Colonic mucosa (tissue), 4 donors: ENCODE data around the gene TRAPPC12. TPM values are rescaled to one million over a fixed set of nuclear protein-coding genes. Genes with fewer than 3 reads are reported as not detected.

Experiments
- DNase-seq: peaks from one replicate; pipeline ENCODE4 v3.0.0-alpha.2; 2020
- H3K27ac ChIP-seq: fragments of 200-600 bp; one replicate; pipeline ENCODE4 v1.8.0; 2021
- H3K27me3 ChIP-seq: fragments of 200-600 bp; one replicate; pipeline ENCODE4 v1.8.0; 2021
- H3K36me3 ChIP-seq: fragments of 200-600 bp; one replicate; pipeline ENCODE4 v1.8.0; 2021
- H3K4me1 ChIP-seq: fragments of 200-600 bp; one replicate; pipeline ENCODE4 v1.8.0; 2021; ENCODE audit warnings: mild to moderate bottlenecking
- H3K4me3 ChIP-seq: fragments of 200-600 bp; one replicate; pipeline ENCODE4 v1.8.0; 2021
- H3K9ac ChIP-seq, 2 donors: one replicate each; pipeline ENCODE4 v1.7.0; 2013; ENCODE audit warnings: control low read depth in 2 of 2, low read depth in 2 of 2, low read length in 2 of 2
- H3K9me3 ChIP-seq: fragments of 200-600 bp; one replicate; pipeline ENCODE4 v1.8.0; 2021
- CTCF ChIP-seq: fragments of 200-600 bp; IDR thresholded peaks from one replicate; pipeline ENCODE4 v1.8.0; 2022; ENCODE audit warnings: antibody characterized with exemption, mild to moderate bottlenecking
- intact Hi-C: fragments of 100-400 bp; cut with DNase I; formaldehyde crosslinking; loops from one replicate; pipeline ENCODE4 v1.14.1; 2022
- total RNA-seq, 2 donors: library from RNA; stranded (reverse); fragmentation: NEBNext Ultra II Directional in 1 of 2; extraction: Animal tissue kit (Norgen Biotek cat#: 25700) in 1 of 2; gene quantifications; one replicate each; pipeline ENCODE4 v1.2.1, GENCODE V29; 2021
- donor health status: healthy.
- donor health status: DM: no; HTN: no; CAD: no.
- donor health status: DM: no; HTN: no; CAD: no.

Gene TRAPPC12
- total RNA-seq, 2 donors from 2014 or later, result 59.1 to 91.5 TPM

DNA sequence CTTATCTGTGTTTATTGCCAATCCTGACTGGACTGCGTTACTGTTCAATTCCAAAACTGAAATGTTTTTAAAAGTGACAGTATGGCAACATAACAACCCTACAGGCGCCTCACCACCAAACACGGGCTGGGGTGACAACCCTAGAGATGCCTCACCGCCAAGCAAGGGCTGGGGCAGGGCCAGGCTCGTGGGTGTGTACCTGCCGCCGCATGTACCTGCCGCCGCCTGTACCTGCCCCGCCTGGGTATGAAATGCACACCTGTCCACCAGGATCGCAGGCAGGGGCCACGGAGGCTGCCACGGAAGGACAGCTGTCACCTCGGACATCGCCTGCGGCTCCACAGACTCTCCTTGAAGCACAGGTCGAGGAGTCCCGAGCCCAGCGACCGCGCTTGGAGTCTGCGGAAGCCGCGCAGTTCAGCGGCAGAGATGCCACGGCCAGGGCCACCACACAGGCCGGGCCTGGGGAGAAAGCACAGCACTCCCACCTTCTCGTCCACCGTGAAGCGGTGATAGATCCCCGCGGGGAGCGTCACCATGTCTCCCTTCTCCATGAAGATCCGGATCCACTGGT is 120.9 kb downstream of the TRAPPC12 start:
- no peak for DNase-seq
- H3K27me3 ChIP-seq, result no peaks in the 10 kb centered on the region

DNA sequence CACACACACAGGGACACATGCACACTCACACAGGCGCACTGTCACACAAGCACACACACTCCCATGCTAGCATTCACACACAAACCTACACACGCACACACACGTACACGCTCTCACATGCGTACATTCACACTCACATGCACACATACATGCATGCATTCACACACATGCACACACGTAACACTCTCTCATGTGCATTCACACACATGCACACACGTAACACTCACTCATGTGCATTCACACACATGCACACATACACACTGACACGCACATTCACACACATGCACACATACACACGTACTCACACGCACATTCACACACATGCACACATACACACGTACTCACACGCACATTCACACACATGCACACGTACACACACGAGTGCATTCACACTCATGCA is 123.6 kb downstream of the TRAPPC12 start:
- no peak for TF ChIP-seq CTCF
- no peak overlapping the region for H3K9ac ChIP-seq
- no peak overlapping the region for H3K4me3 ChIP-seq
- DNase-seq, result no peak
- no peaks in the 10 kb centered on the region for H3K36me3 ChIP-seq
- H3K27me3 ChIP-seq, result no peaks in the 10 kb centered on the region
- H3K4me1 ChIP-seq, result no peaks in the 10 kb centered on the region
- H3K9me3 ChIP-seq, result no peaks in the 10 kb centered on the region
- intact Hi-C loops, result no loop called here
- H3K27ac ChIP-seq, result no peak overlapping the region

More for the DNA sequence above, 120.9 kb downstream of the TRAPPC12 start:
- Histone ChIP-seq H3K9me3 (no peaks in the 10 kb centered on the region), H3K36me3 (peaks cover 7% of the 10 kb centered on the region), H3K9ac (no peak overlapping the region), H3K4me1 (no peaks in the 10 kb centered on the region), H3K27ac (no peak overlapping the region), H3K4me3 (no peak overlapping the region)
- intact Hi-C loops, result no loop called here
- no peak for TF ChIP-seq CTCF

DNA sequence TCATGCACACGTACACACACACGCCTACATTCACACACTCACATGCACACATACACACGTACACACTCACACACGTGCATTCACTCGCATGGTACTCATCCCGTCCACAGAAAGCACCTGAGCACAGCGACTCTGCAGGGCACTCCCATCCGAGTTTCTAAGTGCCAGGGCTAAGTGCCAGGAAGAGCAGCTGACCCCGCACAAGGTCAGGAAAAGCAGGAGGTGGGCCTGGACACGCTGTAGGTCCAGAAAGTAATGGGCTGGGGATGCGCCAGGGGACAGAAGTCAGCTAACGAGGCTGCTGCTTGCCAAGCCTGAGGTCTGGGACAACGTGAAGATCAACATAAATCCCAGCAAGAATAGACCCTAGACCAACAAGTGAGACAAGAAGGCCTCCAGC is 124.0 kb downstream of the TRAPPC12 start:
- H3K4me3 ChIP-seq, result no peak overlapping the region
- no peak for TF ChIP-seq CTCF
- no peaks in the 10 kb centered on the region for H3K27me3 ChIP-seq
- no peaks in the 10 kb centered on the region for H3K36me3 ChIP-seq
- H3K4me1 ChIP-seq, result no peaks in the 10 kb centered on the region
- H3K9me3 ChIP-seq, result no peaks in the 10 kb centered on the region
- intact Hi-C loops, result no loop called here
- H3K27ac ChIP-seq, result no peak overlapping the region
- no peak overlapping the region for H3K9ac ChIP-seq
- DNase-seq, result no peak

DNA sequence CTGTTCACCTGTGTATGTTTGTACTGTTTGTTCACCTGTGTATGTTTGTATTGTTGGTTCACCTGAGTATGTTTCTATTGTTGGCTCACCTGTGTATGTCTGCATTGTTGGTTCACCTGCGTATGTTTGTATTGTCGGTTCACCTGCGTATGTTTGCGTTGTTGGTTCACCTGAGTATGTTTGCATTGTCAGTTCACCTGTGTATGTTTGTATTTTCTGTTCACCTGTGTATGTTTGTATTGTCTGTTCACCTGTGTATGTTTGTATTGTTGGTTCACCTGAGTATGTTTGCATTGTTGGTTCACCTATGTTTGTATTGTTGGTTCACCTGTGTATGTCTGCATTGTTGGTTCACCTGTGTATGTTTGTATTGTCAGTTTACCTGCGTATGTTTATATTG is 125.2 kb downstream of the TRAPPC12 start:
- H3K9ac ChIP-seq, result no peak overlapping the region
- DNase-seq, result no peak
- no peak overlapping the region for H3K27ac ChIP-seq
- intact Hi-C loops, result no loop called here
- no peaks in the 10 kb centered on the region for H3K27me3 ChIP-seq
- TF ChIP-seq CTCF, result no peak
- H3K4me3 ChIP-seq, result no peak overlapping the region
- no peaks in the 10 kb centered on the region for H3K4me1 ChIP-seq
- no peaks in the 10 kb centered on the region for H3K9me3 ChIP-seq
- no peaks in the 10 kb centered on the region for H3K36me3 ChIP-seq

DNA sequence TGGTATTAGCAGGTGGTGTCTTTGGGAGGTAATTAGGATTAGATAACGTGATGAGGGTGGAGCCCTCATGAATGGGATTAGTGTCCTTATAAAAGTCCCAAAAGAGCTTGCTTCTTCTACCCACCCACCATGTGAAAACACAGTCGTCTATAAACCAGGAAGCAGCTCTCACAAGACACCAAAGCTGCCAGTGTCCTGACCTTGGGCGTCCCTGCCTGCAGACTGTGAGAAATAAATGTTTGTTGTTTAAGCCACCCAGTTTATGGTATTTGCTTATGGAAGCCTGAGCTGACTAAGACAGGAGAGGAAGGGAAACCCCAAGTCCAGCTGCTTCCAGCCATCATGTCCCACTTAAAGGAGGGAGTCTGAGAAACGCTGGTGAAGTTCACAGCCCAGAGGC is 126.3 kb downstream of the TRAPPC12 start:
- TF ChIP-seq CTCF, result no peak
- Histone ChIP-seq H3K4me1 (no peaks in the 10 kb centered on the region), H3K36me3 (no peaks in the 10 kb centered on the region), H3K4me3 (no peak overlapping the region), H3K9ac (no peak overlapping the region), H3K27ac (peak overlapping the region; percentile 71), H3K9me3 (no peaks in the 10 kb centered on the region), H3K27me3 (no peaks in the 10 kb centered on the region)
- DNase-seq, result peak; percentile 53
- intact Hi-C loops, result no loop called here

GRCh38 chr2:3512086-3512485 is 132.6 kb downstream of the TRAPPC12 start:
- no peak for TF ChIP-seq CTCF
- H3K36me3 ChIP-seq, result peaks cover 9% of the 10 kb centered on the region
- DNase-seq, result no peak
- intact Hi-C loops, result no loop called here
- no peaks in the 10 kb centered on the region for H3K4me1 ChIP-seq
- H3K9me3 ChIP-seq, result no peaks in the 10 kb centered on the region
- no peak overlapping the region for H3K27ac ChIP-seq
- no peak overlapping the region for H3K9ac ChIP-seq
- H3K4me3 ChIP-seq, result no peak overlapping the region
- no peaks in the 10 kb centered on the region for H3K27me3 ChIP-seq
